HG02571 (cell line): ENCODE results near the gene MCTP2.

ENCODE experiments used
- ATAC-seq: cut with Tn5 transposase; IDR thresholded peaks from one replicate; pipeline ENCODE4 v1.9.1; 2021; ENCODE audit warnings: mild to moderate bottlenecking, moderate library complexity; ENCODE audit not compliant: unreplicated experiment

The MCTP2 gene

GRCh38 chr15:94259121-94259751 is 27.9 kb downstream of the MCTP2 start:
- no peak for ATAC-seq

GRCh38 chr15:94259863-94260262 is 28.5 kb downstream of the MCTP2 start:
- peak; percentile 38 for ATAC-seq

- no peak for ATAC-seq
Measured at GRCh38 chr15:94262201-94262600, 30.8 kb downstream of the MCTP2 start.

GRCh38 chr15:94263341-94264273 is 32.2 kb downstream of the MCTP2 start:
- peak; percentile 55 for ATAC-seq

GRCh38 chr15:94265009-94265408 is 33.6 kb downstream of the MCTP2 start:
- no peak for ATAC-seq

- no peak for ATAC-seq
Measured at GRCh38 chr15:94265982-94266381, 34.6 kb downstream of the MCTP2 start.

GRCh38 chr15:94266789-94267188 is 35.4 kb downstream of the MCTP2 start:
- no peak for ATAC-seq

GRCh38 chr15:94269954-94270353 is 38.6 kb downstream of the MCTP2 start:
- no peak for ATAC-seq

GRCh38 chr15:94270570-94270969 is 39.2 kb downstream of the MCTP2 start:
- no peak for ATAC-seq

- peak; percentile 68 for ATAC-seq
Measured at GRCh38 chr15:94272251-94272898, 41.0 kb downstream of the MCTP2 start.

- no peak for ATAC-seq
Measured at GRCh38 chr15:94273826-94274225, 42.5 kb downstream of the MCTP2 start.

GRCh38 chr15:94274745-94275144 is 43.4 kb downstream of the MCTP2 start:
- ATAC-seq, result no peak

GRCh38 chr15:94277485-94277884 is 46.1 kb downstream of the MCTP2 start:
- ATAC-seq, result no peak

GRCh38 chr15:94279736-94280135 is 48.4 kb downstream of the MCTP2 start:
- no peak for ATAC-seq

GRCh38 chr15:94280301-94280700 is 48.9 kb downstream of the MCTP2 start:
- ATAC-seq, result no peak

- ATAC-seq, result no peak
Measured at GRCh38 chr15:94282269-94283250, 51.2 kb downstream of the MCTP2 start.

- ATAC-seq, result no peak
Measured at GRCh38 chr15:94286583-94286982, 55.2 kb downstream of the MCTP2 start.

- ATAC-seq, result peak; percentile 99
Measured at GRCh38 chr15:94287794-94288246, 56.5 kb downstream of the MCTP2 start.

- no peak for ATAC-seq
Measured at GRCh38 chr15:94290730-94291129, 59.4 kb downstream of the MCTP2 start.
